ENCODE measurements around the gene SRPK3.

- no peak for TF ChIP-seq CTCF (IDR thresholded peaks at IDR 0.05; ENCODE audit: borderline replicate concordance, extremely low read depth, low read length, poor library complexity, severe bottlenecking)
- no peak for TF ChIP-seq EZH2 (IDR thresholded peaks at IDR 0.05; ENCODE audit: borderline replicate concordance, low read depth, low read length, severe bottlenecking)
Observed at GRCh38 chrX:153821066-153821465, 40.2 kb downstream of the SRPK3 start.
